GM23248 (cell line): Measurements from ENCODE around the gene PRDM16. TPM values are rescaled to one million over a fixed set of nuclear protein-coding genes. Genes with fewer than 3 reads are reported as not detected.

Experiments used
- DNase-seq: peaks from one replicate; pipeline ENCODE4 v3.0.0-alpha.2; 2015
- H2AFZ ChIP-seq: fragments of 200-600 bp; sonication (generic); 2 replicates; pipeline ENCODE4 v1.6.1; 2016; ENCODE audit warnings: antibody characterized with exemption
- H3F3A ChIP-seq: fragments of 200-600 bp; sonication (generic); 2 replicates; pipeline ENCODE4 v1.6.1; 2016; ENCODE audit warnings: mild to moderate bottlenecking, antibody characterized with exemption, mixed run types; ENCODE audit not compliant: insufficient read depth
- H3K27ac ChIP-seq: fragments of 200-600 bp; sonication (generic); 2 replicates; pipeline ENCODE4 v1.5.1; 2016; ENCODE audit warnings: mild to moderate bottlenecking
- H3K27me3 ChIP-seq: fragments of 200-600 bp; sonication (generic); replicated peaks from 2 replicates; pipeline ENCODE4 v1.6.1; 2016; ENCODE audit warnings: mild to moderate bottlenecking; ENCODE audit not compliant: insufficient read depth
- H3K36me3 ChIP-seq: fragments of 200-600 bp; sonication (generic); 2 replicates; pipeline ENCODE4 v1.6.1; 2016; ENCODE audit warnings: low read depth, mild to moderate bottlenecking
- H3K4me1 ChIP-seq: fragments of 200-600 bp; sonication (generic); 2 replicates; pipeline ENCODE4 v1.6.1; 2016; ENCODE audit warnings: mild to moderate bottlenecking; ENCODE audit not compliant: insufficient read depth
- H3K4me2 ChIP-seq: fragments of 200-600 bp; sonication (generic); one replicate; pipeline ENCODE4 v1.6.1; 2016; ENCODE audit warnings: mild to moderate bottlenecking; ENCODE audit not compliant: unreplicated experiment
- H3K4me3 ChIP-seq: fragments of 200-600 bp; sonication (generic); 2 replicates; pipeline ENCODE4 v1.5.1; 2016; ENCODE audit warnings: mild to moderate bottlenecking
- H3K79me2 ChIP-seq: fragments of 200-600 bp; sonication (generic); 2 replicates; pipeline ENCODE4 v1.6.1; 2016; ENCODE audit warnings: mild to moderate bottlenecking; ENCODE audit not compliant: insufficient read depth
- H3K9ac ChIP-seq: fragments of 200-600 bp; sonication (generic); 2 replicates; pipeline ENCODE4 v1.6.1; 2016; ENCODE audit warnings: mild to moderate bottlenecking
- H3K9me2 ChIP-seq: fragments of 200-600 bp; sonication (generic); 2 replicates; pipeline ENCODE4 v1.6.1; 2016; ENCODE audit warnings: mixed run types, mild to moderate bottlenecking, moderate library complexity; ENCODE audit not compliant: insufficient read depth
- H3K9me3 ChIP-seq: fragments of 200-600 bp; sonication (generic); one replicate; pipeline ENCODE4 v1.6.1; 2017; ENCODE audit warnings: low read depth
- H4K20me1 ChIP-seq: fragments of 200-600 bp; sonication (generic); 2 replicates; pipeline ENCODE4 v1.6.0; 2016; ENCODE audit not compliant: insufficient read depth
- EZH2 ChIP-seq: fragments of 200-600 bp; sonication (generic); IDR thresholded peaks from 2 replicates; pipeline ENCODE4 v1.6.1; 2018; ENCODE audit warnings: antibody characterized with exemption, mild to moderate bottlenecking; ENCODE audit not compliant: insufficient read depth, poor library complexity, severe bottlenecking
- EZH2phosphoT487 ChIP-seq: fragments of 200-600 bp; sonication (generic); IDR thresholded peaks from 2 replicates; pipeline ENCODE4 v1.6.1; 2018; ENCODE audit warnings: antibody characterized with exemption, moderate library complexity, mild to moderate bottlenecking, low read depth; ENCODE audit not compliant: insufficient read depth
- WGBS, 2 experiments: methylation state at CpG; one replicate each; pipeline ENCODE4 v1.1.6; 2015 to 2017; ENCODE audit warnings: low lambda C conversion rate in 2 of 2, low coverage in 1 of 2; ENCODE audit errors: missing lambda C conversion rate in 2 of 2; 5-methylcytosine and 5-hydroxymethylcytosine counted together
- in situ Hi-C: fragments of 300-500 bp; cut with MboI; formaldehyde crosslinking; loops from 2 replicates; pipeline ENCODE4 v1.15.0; 2020
- polyA plus RNA-seq: library from polyadenylated mRNA; unstranded; fragments of >200 nt; fragmentation: Nextera tagmentation; extraction: Ambion mirVana; gene quantifications from 2 replicates; pipeline ENCODE4 v1.2.1, GENCODE V29; 2016
- total RNA-seq: library from RNA; depleted of rRNA; stranded (reverse); fragments of >200 nt; shearing (Covaris generic); gene quantifications from 2 replicates; pipeline ENCODE4 v1.2.3, GENCODE V29; 2014

The PRDM16 gene
- total and polyA plus RNA-seq, 2 experiments from 2014 or later: 0.18 TPM; not detected in 1

DNA sequence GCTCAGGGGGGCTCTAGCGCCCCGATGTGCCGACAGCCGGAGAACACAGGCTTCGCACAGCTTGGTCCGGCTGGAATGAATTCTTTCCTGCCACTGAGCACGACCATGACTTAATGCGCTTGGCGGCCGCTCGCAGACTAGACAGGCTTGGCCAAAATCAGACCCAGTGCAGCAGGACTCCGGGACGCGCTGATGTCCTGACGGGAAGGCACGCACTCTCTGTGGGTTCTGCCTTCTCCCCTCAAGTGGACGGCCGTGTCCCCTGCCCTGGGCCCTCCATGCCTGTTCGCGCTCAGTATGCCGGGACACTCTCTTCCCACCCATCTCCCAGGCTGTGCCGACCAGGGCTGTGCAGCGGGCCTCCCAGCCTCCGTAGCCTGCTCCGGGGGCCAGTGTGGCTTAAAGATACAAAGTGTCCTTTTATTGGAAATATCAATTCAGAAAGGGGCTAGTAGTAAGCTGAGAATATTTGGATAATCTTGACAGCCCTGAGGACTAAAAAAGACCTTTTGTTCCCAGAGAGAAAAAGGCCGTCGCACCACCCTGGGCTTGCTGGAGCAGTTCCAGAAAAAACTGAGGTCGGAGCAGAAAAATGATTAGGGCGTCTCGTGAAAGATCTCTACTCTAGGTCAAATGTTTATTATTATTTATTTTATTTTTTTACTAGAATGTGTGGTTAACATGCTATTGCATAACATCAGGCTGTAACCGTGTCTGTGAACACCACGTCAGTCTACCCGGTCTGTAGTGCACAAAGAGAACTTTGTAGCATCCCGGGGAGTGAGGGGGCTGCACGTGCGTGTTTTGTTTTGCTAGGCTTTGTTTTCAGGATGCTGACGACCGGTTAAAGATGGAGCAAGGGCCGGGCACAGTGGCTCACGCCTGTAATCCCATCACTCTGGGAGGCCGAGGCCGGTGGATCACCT, 297.4 kb downstream of the PRDM16 start:
- Histone ChIP-seq H3K4me1 (peaks cover 21% of the 10 kb centered on the region), H3K9ac (no peak overlapping the region), H2AFZ (no peak overlapping the region), H3K4me2 (no peak overlapping the region), H3F3A (peaks cover 32% of the 10 kb centered on the region), H3K9me3 (no peaks in the 10 kb centered on the region), H3K27ac (no peak overlapping the region), H4K20me1 (no peaks in the 10 kb centered on the region), H3K79me2 (no peaks in the 10 kb centered on the region), H3K9me2 (no peaks in the 10 kb centered on the region), H3K27me3 (peaks cover 21% of the 10 kb centered on the region; the same call in 1 of the 2 replicates), H3K36me3 (no peaks in the 10 kb centered on the region), H3K4me3 (no peak overlapping the region)
- peak; percentile 59 for DNase-seq
- in situ Hi-C loops: no loop called here
- TF ChIP-seq EZH2 (no peak), EZH2phosphoT487 (no peak)
- WGBS, 2 experiments: 37 to 41% methylated on average over 39 to 42 of the region's 42 CpGs

DNA sequence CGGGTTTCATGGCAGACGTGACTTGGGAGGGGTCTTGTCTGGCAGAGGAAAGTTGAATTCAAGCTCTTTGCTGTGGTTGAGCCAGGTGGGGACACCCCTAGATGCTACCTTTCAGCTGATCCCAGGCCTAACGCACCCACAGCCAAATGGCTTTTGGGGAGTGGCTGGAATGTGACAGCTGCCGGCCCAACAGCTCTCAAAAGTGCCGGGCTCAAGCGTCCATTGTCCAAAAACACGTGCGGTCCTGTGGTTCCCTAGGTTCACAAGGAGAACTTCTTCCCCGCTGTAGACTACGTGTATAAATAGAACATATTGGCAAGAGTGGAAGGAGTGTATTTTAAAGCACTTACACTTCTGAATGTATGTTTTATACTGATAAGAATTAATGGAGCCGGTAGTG, 298.4 kb downstream of the PRDM16 start:
- Histone ChIP-seq H3K4me3 (no peak overlapping the region), H3K79me2 (no peaks in the 10 kb centered on the region), H4K20me1 (no peaks in the 10 kb centered on the region), H3K4me2 (no peak overlapping the region), H3K4me1 (peaks cover 21% of the 10 kb centered on the region), H3K9ac (no peak overlapping the region), H3K9me3 (no peaks in the 10 kb centered on the region), H3K9me2 (no peaks in the 10 kb centered on the region), H3F3A (peaks cover 32% of the 10 kb centered on the region), H3K27me3 (peaks cover 13% of the 10 kb centered on the region; the same call in 1 of the 2 replicates), H3K36me3 (no peaks in the 10 kb centered on the region), H3K27ac (no peak overlapping the region), H2AFZ (no peak overlapping the region)
- no peak for DNase-seq
- no peak for TF ChIP-seq EZH2
- TF ChIP-seq EZH2phosphoT487: no peak
- WGBS, 2 experiments: 92 to 95% methylated on average over 11 of the region's 11 CpGs
- in situ Hi-C loops: no loop called here

DNA sequence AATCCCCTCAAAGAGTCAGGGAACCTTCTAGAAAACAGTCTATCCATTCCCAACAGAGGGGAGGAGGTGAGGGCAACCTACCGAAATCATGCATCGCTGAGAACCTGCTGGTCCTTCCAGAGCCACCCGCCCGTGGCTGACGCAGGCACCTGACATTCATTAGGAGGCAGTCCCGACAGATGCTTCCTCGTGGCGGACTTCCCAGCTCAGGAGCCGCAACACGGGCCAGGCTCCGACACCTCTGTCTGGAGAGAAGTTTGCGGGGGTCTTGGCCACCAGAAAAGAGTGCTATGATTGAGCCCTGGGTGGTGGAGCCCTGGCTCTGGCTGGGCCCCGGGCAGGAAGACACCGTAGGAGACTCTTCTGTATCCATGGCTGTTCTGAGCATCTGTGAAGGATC, 299.1 kb downstream of the PRDM16 start:
- Histone ChIP-seq H3K79me2 (no peaks in the 10 kb centered on the region), H3K9ac (no peak overlapping the region), H3F3A (peaks cover 32% of the 10 kb centered on the region), H4K20me1 (no peaks in the 10 kb centered on the region), H3K27me3 (peaks cover 13% of the 10 kb centered on the region; the same call in 1 of the 2 replicates), H2AFZ (no peak overlapping the region), H3K9me3 (no peaks in the 10 kb centered on the region), H3K4me1 (peaks cover 24% of the 10 kb centered on the region), H3K4me3 (no peak overlapping the region), H3K27ac (no peak overlapping the region), H3K4me2 (no peak overlapping the region), H3K36me3 (no peaks in the 10 kb centered on the region), H3K9me2 (no peaks in the 10 kb centered on the region)
- in situ Hi-C loops: no loop called here
- no peak for DNase-seq
- WGBS, 2 experiments: 73% methylated on average over 14 of the region's 14 CpGs
- no peak for TF ChIP-seq EZH2

DNA sequence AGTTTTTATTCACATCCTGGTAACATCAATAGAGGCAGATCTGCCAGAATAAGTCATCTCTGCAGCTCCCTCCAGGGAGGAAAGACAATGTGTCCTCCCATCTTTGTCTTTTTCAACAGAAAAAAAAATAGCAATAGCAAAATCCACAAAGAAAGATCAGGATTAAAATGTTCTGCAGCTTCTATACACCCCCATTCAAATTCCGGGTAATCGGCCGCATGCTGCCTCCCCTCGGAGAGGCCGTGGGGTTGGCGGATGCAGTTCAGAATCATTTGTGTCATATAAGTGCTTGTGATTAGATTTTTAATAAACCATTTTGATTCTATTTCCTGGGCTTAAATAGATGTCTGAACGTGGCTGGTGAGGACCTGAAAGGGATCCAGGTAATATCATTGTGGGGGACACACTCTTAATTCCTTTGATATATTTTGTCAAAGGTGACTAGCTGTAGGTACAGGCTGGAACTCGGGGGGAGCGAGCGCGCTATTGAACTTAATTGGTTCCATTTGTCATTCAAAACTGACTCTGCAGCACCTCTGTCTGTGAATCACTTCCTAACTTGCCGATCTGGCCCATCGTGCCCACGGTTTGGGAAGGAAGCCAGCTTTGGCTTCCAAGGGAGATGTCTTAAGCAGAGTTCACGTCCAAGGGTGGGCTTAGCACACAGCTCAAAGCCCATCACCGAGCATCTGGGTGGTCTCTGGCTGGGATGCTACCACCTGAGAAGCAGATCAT, 299.9 kb downstream of the PRDM16 start:
- Histone ChIP-seq H3K27me3 (peaks cover 5% of the 10 kb centered on the region; the same call in 1 of the 2 replicates), H3K9me2 (no peaks in the 10 kb centered on the region), H3K9me3 (no peaks in the 10 kb centered on the region), H3K4me2 (peak overlapping the region; percentile 29), H3K4me1 (peaks cover 28% of the 10 kb centered on the region), H3K27ac (peak overlapping the region; percentile 72), H3K9ac (peak overlapping the region; percentile 39), H3K79me2 (no peaks in the 10 kb centered on the region), H3K36me3 (no peaks in the 10 kb centered on the region), H2AFZ (no peak overlapping the region), H3F3A (peaks cover 32% of the 10 kb centered on the region), H4K20me1 (no peaks in the 10 kb centered on the region), H3K4me3 (peak overlapping the region; percentile 10; the same call in 1 of the 2 replicates)
- 10 to 12% methylated on average over 16 of the region's 16 CpGs for WGBS, 2 experiments
- TF ChIP-seq EZH2phosphoT487 (no peak), EZH2 (no peak)
- in situ Hi-C loops: no loop called here
- peak; percentile 78 for DNase-seq
